Kidney (tissue), 14 donors: ENCODE measurements around the gene FOXK1. TPM values are rescaled to one million over a fixed set of nuclear protein-coding genes. Genes with fewer than 3 reads are reported as not detected.

Experiments used
- DNase-seq, 5 donors: peaks; one replicate each; pipeline ENCODE4 v3.0.0-alpha.2; 2013 to 2020
- FAIRE-seq: peaks from 2 replicates; lab custom pipeline; 2012; peaks lifted over from hg19 to GRCh38; lab: Jason Lieb, UNC
- H3K27ac ChIP-seq, 2 donors: one replicate each; pipeline ENCODE4 v1.7.0; 2013; ENCODE audit warnings: low read depth in 2 of 2, low read length in 2 of 2, inconsistent platforms in 1 of 2
- H3K27me3 ChIP-seq: one replicate; pipeline ENCODE4 v1.7.1; 2013; ENCODE audit warnings: low read length, inconsistent platforms; ENCODE audit not compliant: control insufficient read depth, insufficient read depth
- H3K36me3 ChIP-seq, 3 donors: one replicate each; pipeline versions ENCODE4 v1.7.0 to v1.7.1; 2013; ENCODE audit warnings: low read length in 3 of 3, control low read depth in 1 of 3, inconsistent platforms in 1 of 3; ENCODE audit not compliant: insufficient read depth in 3 of 3, control insufficient read depth in 2 of 3
- H3K4me1 ChIP-seq, 3 donors: one replicate each; pipeline versions ENCODE4 v1.7.0 to v1.7.1; 2013; ENCODE audit warnings: low read length in 3 of 3, inconsistent platforms in 1 of 3, low read depth in 1 of 3; ENCODE audit not compliant: control insufficient read depth in 2 of 3, insufficient read depth in 2 of 3
- H3K4me3 ChIP-seq, 3 donors: one replicate each; pipeline versions ENCODE4 v1.7.0 to v1.8.1; 2013; ENCODE audit warnings: low read length in 3 of 3, control low read depth in 1 of 3, inconsistent platforms in 1 of 3
- H3K9ac ChIP-seq, 3 donors: one replicate each; pipeline versions ENCODE4 v1.7.0 to v1.7.1; 2013; ENCODE audit warnings: low read length in 3 of 3, control low read depth in 1 of 3, inconsistent platforms in 1 of 3
- H3K9me3 ChIP-seq, 3 donors: one replicate each; pipeline versions ENCODE4 v1.7.0 to v1.7.1; 2013; ENCODE audit warnings: low read length in 3 of 3, control low read depth in 1 of 3, inconsistent platforms in 1 of 3; ENCODE audit not compliant: control insufficient read depth in 2 of 3, insufficient read depth in 1 of 3
- intact Hi-C: fragments of 100-400 bp; cut with DNase I; formaldehyde crosslinking; loops from one replicate; pipeline ENCODE4 v1.11.1; 2022
- polyA plus RNA-seq: library from polyadenylated mRNA; stranded (reverse); fragments of 350-450 nt; fragmentation: Illumina TruSeq; extraction: RNeasy Lipid Tissue Mini Kit (QIAGEN cat#74804); gene quantifications from one replicate; pipeline ENCODE4 v1.2.3, GENCODE V29; 2014; ENCODE audit warnings: low read depth, low replicate concordance; ENCODE audit not compliant: insufficient read depth
- total RNA-seq: library from RNA; stranded (reverse); fragmentation: NEBNext Ultra II Directional; extraction: Animal tissue kit (Norgen Biotek cat#: 25700); gene quantifications from one replicate; pipeline ENCODE4 v1.2.1, GENCODE V29; 2021
- TF ChIP-seq, protein P1 (sequence below): IDR thresholded peaks from 3 replicates; pipeline ENCODE4 v1.5.1; 2012; ENCODE audit warnings: mild to moderate bottlenecking, moderate library complexity, borderline replicate concordance; ENCODE audit not compliant: insufficient read depth; ENCODE audit errors: extremely low read depth
- donor health status: control.
- donor health status: control.
- donor health status: control.
- donor health status: control.
- donor health status: control.
- donor health status: DM: yes; HTN: yes; CAD: no.
- donor health status: Normal renal cell carcinoma (clear cell type).

FOXK1 gene
- total and polyA plus RNA-seq, 2 donors from 2014 or later, result 3.9 to 44.2 TPM

DNA sequence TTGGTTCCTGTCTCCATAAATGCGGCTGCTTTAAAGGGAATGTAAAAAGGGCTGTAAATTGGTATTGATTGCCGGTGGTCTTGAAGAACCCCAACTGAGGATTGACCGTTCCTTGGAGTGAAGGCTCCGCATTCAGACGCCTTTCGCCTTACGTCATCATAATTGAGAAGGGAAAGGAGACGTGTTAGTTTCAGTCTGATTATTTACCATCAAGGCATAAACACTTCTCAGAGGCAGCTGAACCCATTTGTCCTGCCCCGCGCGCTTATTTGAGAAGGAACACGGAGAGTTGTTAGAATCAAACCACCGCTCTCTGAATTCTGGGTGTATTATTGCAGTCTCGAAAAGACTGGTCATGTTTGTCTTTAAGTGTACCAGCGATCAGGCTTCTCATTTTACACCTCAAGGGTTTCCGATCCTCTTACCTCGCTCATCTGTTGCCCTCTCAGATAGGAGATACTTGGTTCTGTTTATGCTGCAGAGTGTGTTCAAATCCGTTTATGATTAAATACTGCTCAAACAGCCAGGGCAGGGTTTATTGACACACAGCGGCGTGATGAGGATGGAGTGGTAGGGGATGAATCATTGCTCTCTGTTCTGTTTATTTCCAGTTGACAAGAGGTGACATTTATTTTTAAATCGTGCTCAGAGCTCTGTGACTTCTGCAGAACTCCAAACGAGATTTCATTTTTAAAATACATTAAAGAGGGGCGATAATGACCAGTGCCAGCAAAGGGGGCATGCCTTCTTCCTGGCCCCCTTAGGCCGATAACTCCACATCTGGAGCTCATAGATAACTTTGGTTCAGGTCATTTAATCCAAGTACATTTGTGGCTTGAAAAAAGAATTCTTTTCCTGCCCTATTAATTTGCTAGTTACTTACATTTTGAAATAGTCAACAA lies 30.4 kb downstream of the FOXK1 start:
- Histone ChIP-seq H3K9me3 (no peaks in the 10 kb centered on the region), H3K36me3 (peaks cover 0 to 3% (median 3%) of the 10 kb centered on the region in 3 donors), H3K4me3 (no peak overlapping the region), H3K4me1 (peaks cover 0 to 10% (median 6%) of the 10 kb centered on the region in 3 donors), H3K27me3 (no peaks in the 10 kb centered on the region), H3K9ac (no peak overlapping the region), H3K27ac (no peak overlapping the region)
- intact Hi-C loops, result no loop called here
- no peak for FAIRE-seq
- TF ChIP-seq, protein P1, sequence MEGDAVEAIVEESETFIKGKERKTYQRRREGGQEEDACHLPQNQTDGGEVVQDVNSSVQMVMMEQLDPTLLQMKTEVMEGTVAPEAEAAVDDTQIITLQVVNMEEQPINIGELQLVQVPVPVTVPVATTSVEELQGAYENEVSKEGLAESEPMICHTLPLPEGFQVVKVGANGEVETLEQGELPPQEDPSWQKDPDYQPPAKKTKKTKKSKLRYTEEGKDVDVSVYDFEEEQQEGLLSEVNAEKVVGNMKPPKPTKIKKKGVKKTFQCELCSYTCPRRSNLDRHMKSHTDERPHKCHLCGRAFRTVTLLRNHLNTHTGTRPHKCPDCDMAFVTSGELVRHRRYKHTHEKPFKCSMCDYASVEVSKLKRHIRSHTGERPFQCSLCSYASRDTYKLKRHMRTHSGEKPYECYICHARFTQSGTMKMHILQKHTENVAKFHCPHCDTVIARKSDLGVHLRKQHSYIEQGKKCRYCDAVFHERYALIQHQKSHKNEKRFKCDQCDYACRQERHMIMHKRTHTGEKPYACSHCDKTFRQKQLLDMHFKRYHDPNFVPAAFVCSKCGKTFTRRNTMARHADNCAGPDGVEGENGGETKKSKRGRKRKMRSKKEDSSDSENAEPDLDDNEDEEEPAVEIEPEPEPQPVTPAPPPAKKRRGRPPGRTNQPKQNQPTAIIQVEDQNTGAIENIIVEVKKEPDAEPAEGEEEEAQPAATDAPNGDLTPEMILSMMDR, result no peak
- no peak for DNase-seq

DNA sequence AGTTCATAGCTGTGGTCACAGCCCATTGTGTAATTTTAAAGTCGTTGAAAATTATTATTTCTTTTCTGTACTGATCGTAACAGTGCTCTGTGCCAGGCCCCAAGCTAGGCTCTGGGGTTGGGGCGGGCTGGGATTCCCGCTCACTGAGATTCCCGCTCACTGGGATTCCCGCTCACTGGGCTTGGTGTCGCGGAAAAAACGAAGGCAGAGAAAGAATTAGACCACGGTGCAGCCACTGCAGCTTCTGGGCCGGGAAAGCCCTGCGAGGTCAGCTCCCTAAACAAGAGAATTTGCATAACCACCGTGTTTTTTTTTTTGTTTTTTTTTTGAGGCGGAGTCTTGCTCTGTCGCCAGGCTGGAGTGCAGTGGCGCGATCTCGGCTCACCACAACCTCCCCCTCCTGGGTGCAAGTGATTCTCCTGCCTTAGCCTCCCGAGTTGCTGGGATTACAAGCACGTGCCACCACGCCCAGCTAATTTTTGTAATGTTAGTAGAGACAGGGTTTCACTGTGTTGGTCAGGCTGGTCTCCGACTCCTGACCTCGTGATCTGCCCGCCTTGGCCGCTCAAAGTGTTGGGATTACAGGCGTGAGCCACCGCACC lies 31.2 kb downstream of the FOXK1 start:
- TF ChIP-seq, protein P1, result no peak
- no peaks in the 10 kb centered on the region for H3K9me3 ChIP-seq
- no peak overlapping the region for H3K27ac ChIP-seq
- intact Hi-C loops, result no loop called here
- no peak overlapping the region for H3K4me3 ChIP-seq
- no peak overlapping the region for H3K9ac ChIP-seq
- peaks cover 0 to 4% (median 3%) of the 10 kb centered on the region in 3 donors for H3K4me1 ChIP-seq
- H3K27me3 ChIP-seq, result no peaks in the 10 kb centered on the region
- DNase-seq (peak in 1 of 5 donors; percentile 86), FAIRE-seq (no peak)
- H3K36me3 ChIP-seq, result peaks cover 0 to 3% (median 3%) of the 10 kb centered on the region in 3 donors

DNA sequence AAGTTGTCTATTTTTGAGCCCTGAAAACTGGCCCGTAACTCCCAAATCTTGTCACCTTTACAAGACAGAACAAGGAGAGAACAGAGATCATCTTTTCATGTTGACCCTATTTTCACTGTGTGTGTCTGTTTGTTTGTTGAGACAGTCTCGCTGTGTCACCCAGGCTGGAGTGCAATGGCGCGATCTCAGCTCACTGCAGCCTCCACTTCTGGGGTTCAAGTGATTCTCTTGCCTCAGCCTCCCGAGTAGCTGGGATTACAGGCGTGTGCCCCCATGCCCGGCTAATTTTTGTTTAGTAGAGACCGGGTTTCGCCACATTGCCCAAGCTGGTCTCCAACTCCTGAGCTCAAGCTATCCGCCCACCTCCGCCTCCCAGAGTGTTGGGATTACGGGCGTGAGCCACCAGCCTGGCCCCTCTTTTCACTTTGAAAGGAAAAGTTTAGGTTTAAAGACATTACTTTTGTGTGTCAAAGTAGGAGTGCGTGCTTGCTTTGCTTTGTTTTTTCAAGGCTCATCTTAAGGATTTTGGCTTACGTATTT lies 32.1 kb downstream of the FOXK1 start:
- intact Hi-C loops, result no loop called here
- Histone ChIP-seq H3K4me3 (no peak overlapping the region), H3K27me3 (no peaks in the 10 kb centered on the region), H3K36me3 (peaks cover 0 to 3% (median 3%) of the 10 kb centered on the region in 3 donors), H3K27ac (no peak overlapping the region), H3K9me3 (no peaks in the 10 kb centered on the region), H3K9ac (no peak overlapping the region), H3K4me1 (peaks cover 0 to 4% (median 0%) of the 10 kb centered on the region in 3 donors)
- DNase-seq (no peak), FAIRE-seq (no peak)
- TF ChIP-seq, protein P1, result no peak
